Osteocyte (in vitro differentiated cells): Measurements from ENCODE around the gene MEGF10. TPM values are rescaled to one million over a fixed set of nuclear protein-coding genes. Genes with fewer than 3 reads are reported as not detected.

Experiments used
- DNase-seq: peaks from one replicate; pipeline ENCODE4 v3.0.0; 2021; ENCODE audit warnings: mixed read lengths; ENCODE audit not compliant: unreplicated experiment; ENCODE audit errors: extremely low spot score
- H3K27ac Mint-ChIP-seq: one replicate; pipeline ENCODE4 v1.8.0; 2021; ENCODE audit warnings: mild to moderate bottlenecking, mixed read lengths; ENCODE audit not compliant: unreplicated experiment
- H3K27me3 Mint-ChIP-seq: one replicate; pipeline ENCODE4 v1.8.0; 2021; ENCODE audit warnings: mixed read lengths; ENCODE audit not compliant: unreplicated experiment
- H3K36me3 Mint-ChIP-seq: one replicate; pipeline ENCODE4 v1.8.0; 2021; ENCODE audit warnings: mixed read lengths; ENCODE audit not compliant: unreplicated experiment
- H3K4me1 Mint-ChIP-seq: one replicate; pipeline ENCODE4 v1.8.0; 2021; ENCODE audit warnings: mixed read lengths; ENCODE audit not compliant: unreplicated experiment
- H3K4me3 Mint-ChIP-seq: one replicate; pipeline ENCODE4 v1.8.0; 2021; ENCODE audit warnings: mild to moderate bottlenecking, moderate library complexity, mixed read lengths; ENCODE audit not compliant: unreplicated experiment
- H3K9me3 Mint-ChIP-seq: one replicate; pipeline ENCODE4 v1.8.0; 2021; ENCODE audit warnings: mixed read lengths; ENCODE audit not compliant: unreplicated experiment
- CTCF ChIP-seq: fragments of 200-600 bp; sonication (generic); IDR thresholded peaks from 2 replicates; pipeline ENCODE4 v1.5.0; 2021; ENCODE audit warnings: antibody characterized with exemption, mild to moderate bottlenecking, moderate library complexity
- total RNA-seq: library from RNA; stranded (reverse); gene quantifications from 2 replicates; pipeline ENCODE4 v1.2.1, GENCODE V29; 2021

MEGF10 gene
- total RNA-seq, 1 donor from 2014 or later, result 39.8 TPM

GRCh38 chr5:127326431-127326830 lies 35.8 kb downstream of the MEGF10 start:
- TF ChIP-seq CTCF, result no peak
- H3K9me3 Mint-ChIP-seq, result no peaks in the 10 kb centered on the region
- peaks cover 2% of the 10 kb centered on the region for H3K4me1 Mint-ChIP-seq
- H3K4me3 Mint-ChIP-seq, result no peak overlapping the region
- peaks cover 3% of the 10 kb centered on the region for H3K36me3 Mint-ChIP-seq
- DNase-seq, result no peak
- no peak overlapping the region for H3K27ac Mint-ChIP-seq
- H3K27me3 Mint-ChIP-seq, result no peaks in the 10 kb centered on the region

- no peak for DNase-seq
- Mint-ChIP-seq H3K36me3 (peaks cover 7% of the 10 kb centered on the region), H3K9me3 (no peaks in the 10 kb centered on the region), H3K4me1 (peaks cover 2% of the 10 kb centered on the region), H3K27me3 (no peaks in the 10 kb centered on the region), H3K4me3 (no peak overlapping the region), H3K27ac (no peak overlapping the region)
- TF ChIP-seq CTCF, result no peak
These were observed 36.6 kb downstream of the MEGF10 start for GRCh38 chr5:127326976-127327755.

DNA sequence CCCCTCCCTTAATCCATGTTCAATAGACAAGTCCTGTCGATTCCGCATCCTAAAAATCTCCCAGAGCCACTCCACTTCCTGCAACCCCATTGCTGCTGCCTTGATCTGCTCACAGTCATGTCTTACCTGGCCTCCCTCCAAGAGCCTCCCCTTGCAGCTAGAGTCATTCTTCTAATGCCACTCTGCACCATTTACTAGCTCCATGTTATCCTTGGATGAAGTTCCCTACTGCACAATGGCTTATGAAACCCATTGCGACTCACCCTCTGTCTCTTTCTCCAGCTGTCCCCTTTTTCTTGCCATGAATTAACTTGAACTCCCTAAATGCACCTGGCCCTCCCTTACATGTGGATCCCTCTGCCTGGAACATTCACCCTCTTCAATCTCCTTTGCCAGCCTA lies 39.5 kb downstream of the MEGF10 start:
- no peak for DNase-seq
- Mint-ChIP-seq H3K27me3 (no peaks in the 10 kb centered on the region), H3K9me3 (no peaks in the 10 kb centered on the region), H3K36me3 (peaks cover 14% of the 10 kb centered on the region), H3K4me3 (no peak overlapping the region), H3K27ac (no peak overlapping the region), H3K4me1 (peaks cover 2% of the 10 kb centered on the region)
- no peak for TF ChIP-seq CTCF

DNA sequence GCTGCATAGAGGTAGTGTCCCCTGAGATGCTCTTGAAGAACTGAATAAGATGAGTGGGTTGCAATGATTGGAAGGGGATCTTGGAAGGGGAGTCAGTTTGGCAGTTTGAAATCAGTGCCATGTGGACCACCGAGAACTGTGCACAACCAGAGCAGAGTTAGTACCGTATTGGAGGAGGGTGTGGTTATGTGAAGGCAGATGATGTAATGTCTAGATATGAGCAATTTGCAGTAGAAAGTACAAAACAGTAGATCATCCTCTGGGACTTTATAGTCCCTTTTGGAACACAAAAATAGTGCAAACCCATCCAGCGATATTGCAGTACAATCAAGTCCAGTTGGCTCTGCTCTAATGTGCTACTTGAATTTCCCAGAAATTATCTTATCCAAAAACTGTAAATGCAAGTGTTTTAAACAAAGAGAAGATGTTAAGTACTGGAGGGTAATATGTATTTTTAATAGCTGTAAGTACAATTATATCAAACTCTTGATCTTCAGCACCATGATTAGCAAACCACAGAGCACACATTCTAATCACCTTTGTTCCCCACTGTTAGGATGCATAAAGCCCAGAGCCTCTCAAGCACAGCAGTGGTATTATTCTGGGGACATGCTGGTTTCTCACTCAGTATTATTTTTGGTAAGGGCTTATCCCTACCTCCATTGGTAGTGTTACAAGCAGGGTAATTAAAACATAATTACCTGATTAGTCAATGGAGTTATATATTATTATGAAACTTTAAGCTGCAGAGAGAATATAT lies 41.5 kb downstream of the MEGF10 start:
- Mint-ChIP-seq H3K36me3 (peaks cover 16% of the 10 kb centered on the region), H3K27ac (no peak overlapping the region), H3K4me1 (peaks cover 2% of the 10 kb centered on the region), H3K27me3 (no peaks in the 10 kb centered on the region), H3K9me3 (no peaks in the 10 kb centered on the region), H3K4me3 (no peak overlapping the region)
- TF ChIP-seq CTCF, result no peak
- DNase-seq, result no peak

GRCh38 chr5:127333483-127333882 lies 42.9 kb downstream of the MEGF10 start:
- H3K27me3 Mint-ChIP-seq, result no peaks in the 10 kb centered on the region
- H3K4me1 Mint-ChIP-seq, result no peaks in the 10 kb centered on the region
- no peaks in the 10 kb centered on the region for H3K9me3 Mint-ChIP-seq
- H3K36me3 Mint-ChIP-seq, result peaks cover 16% of the 10 kb centered on the region
- H3K4me3 Mint-ChIP-seq, result no peak overlapping the region
- H3K27ac Mint-ChIP-seq, result no peak overlapping the region
- TF ChIP-seq CTCF, result no peak
- no peak for DNase-seq
